ENCODE results near the gene PRPF18. TPM values are rescaled to one million over a fixed set of nuclear protein-coding genes. Genes with fewer than 3 reads are reported as not detected.
A peak's percentile ranks its signal among the peaks of the same experiment; 100 is the strongest.

PRPF18 gene
- polyA plus RNA-seq, 2 donors = 6.6 to 13.4 TPM

DNA sequence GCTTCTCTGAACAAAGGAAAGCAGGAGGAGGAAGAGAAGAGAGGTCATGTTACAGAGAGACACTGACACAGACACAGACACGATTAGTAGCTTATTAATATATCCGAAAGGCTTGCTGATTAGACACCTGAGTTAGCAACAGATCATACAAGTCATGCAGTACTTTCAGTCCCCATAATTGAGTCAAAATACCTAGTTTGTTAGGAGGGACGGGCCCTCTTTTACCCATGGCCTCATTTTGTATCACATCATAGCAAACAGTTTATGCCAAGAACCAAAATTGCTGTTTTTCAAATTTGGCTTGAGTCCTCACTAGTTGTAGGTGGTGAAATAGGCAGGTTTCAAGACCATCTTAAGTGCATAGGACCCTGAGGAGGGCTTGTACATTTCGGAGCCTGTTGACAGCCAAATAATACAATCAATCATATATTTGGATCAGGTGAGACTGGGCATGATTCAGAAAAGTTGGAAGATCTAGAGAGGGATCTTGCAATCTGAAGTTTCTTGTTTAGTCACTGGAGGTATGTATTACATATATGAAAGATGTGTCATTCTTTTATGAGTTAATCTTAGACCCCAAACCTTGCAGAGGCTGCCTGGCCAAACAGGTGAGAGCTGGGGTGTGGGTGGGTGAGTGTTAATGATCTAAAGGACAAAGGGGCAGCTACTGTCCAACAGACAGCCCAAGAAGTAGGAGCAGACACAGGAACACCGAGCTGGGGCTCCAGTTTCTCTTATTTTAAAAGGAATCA is 65.4 kb downstream of the PRPF18 start:
- 78 to 81% methylated on average over 5 of the region's 5 CpGs for WGBS, 2 donors
- no peak overlapping the region for H3K27ac ChIP-seq (ENCODE audit: low read depth in 2 of 2, low read length in 1 of 2)
- H3K36me3 ChIP-seq (ENCODE audit: control insufficient read depth in 2 of 2, insufficient read depth in 2 of 2, low read length in 1 of 2) = peaks cover 21 to 39% of the 10 kb centered on the region in 2 donors
- no peak overlapping the region for H3K4me3 ChIP-seq (ENCODE audit: low read depth in 1 of 2, low read length in 2 of 2)
- H3K4me1 ChIP-seq (ENCODE audit: control insufficient read depth in 2 of 2, insufficient read depth in 2 of 2, low read length in 1 of 2) = peaks cover 0 to 2% of the 10 kb centered on the region in 2 donors
- H3K27me3 ChIP-seq (ENCODE audit: control insufficient read depth in 1 of 2, insufficient read depth in 2 of 2, low read length in 2 of 2) = no peaks in the 10 kb centered on the region
- no peaks in the 10 kb centered on the region for H3K9me3 ChIP-seq (ENCODE audit: control insufficient read depth in 2 of 2, insufficient read depth in 1 of 2, low read depth in 1 of 2, low read length in 1 of 2)

GRCh38 chr10:13652860-13653259 is 66.1 kb downstream of the PRPF18 start:
- H3K4me1 ChIP-seq (ENCODE audit: control insufficient read depth in 2 of 2, insufficient read depth in 2 of 2, low read length in 1 of 2) = peaks cover 0 to 2% of the 10 kb centered on the region in 2 donors
- no peaks in the 10 kb centered on the region for H3K9me3 ChIP-seq (ENCODE audit: control insufficient read depth in 2 of 2, insufficient read depth in 1 of 2, low read depth in 1 of 2, low read length in 1 of 2)
- no peak overlapping the region for H3K27ac ChIP-seq (ENCODE audit: low read depth in 2 of 2, low read length in 1 of 2)
- peaks cover 19 to 38% of the 10 kb centered on the region in 2 donors for H3K36me3 ChIP-seq (ENCODE audit: control insufficient read depth in 2 of 2, insufficient read depth in 2 of 2, low read length in 1 of 2)
- no peak overlapping the region for H3K4me3 ChIP-seq (ENCODE audit: low read depth in 1 of 2, low read length in 2 of 2)
- WGBS, 2 donors = 81% methylated on average over 6 of the region's 6 CpGs
- H3K27me3 ChIP-seq (ENCODE audit: control insufficient read depth in 1 of 2, insufficient read depth in 2 of 2, low read length in 2 of 2) = no peaks in the 10 kb centered on the region

DNA sequence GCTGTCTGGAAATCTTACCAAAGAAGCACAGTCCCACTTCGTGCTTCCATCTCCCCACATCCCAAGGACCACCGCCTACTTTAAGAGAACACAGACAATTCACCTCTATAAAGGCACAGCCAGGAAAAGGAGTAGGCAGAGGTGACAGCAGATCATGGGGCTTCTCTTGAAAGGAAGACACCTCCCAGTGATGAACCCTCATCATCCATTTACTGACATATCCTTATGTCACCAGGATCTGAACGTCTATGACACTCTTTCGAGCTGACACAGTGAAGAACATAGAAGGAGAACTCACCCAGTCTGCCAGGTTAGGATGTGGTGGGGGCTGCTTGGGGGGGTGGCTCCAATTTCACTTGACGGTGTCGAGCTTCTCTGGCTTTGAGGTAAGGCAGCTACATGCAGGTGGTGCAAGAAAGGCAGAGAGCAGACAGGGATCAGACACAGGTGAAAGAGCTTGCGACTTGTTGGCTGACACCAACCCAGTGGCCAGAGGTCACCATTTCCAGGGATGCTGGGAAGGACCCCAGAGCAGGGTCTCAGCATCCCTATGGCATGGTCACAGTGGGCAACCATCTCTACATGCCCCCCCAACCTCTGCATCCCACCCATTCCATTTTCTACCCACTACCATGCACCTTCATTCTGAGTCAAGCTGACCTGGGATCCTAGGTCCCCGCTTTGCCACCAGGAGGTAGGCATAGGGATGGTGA is 67.5 kb downstream of the PRPF18 start:
- WGBS, 2 donors = 92 to 94% methylated on average over 8 of the region's 8 CpGs
- peaks cover 16 to 34% of the 10 kb centered on the region in 2 donors for H3K36me3 ChIP-seq (ENCODE audit: control insufficient read depth in 2 of 2, insufficient read depth in 2 of 2, low read length in 1 of 2)
- H3K4me3 ChIP-seq (ENCODE audit: low read depth in 1 of 2, low read length in 2 of 2) = no peak overlapping the region
- peaks cover 0 to 2% of the 10 kb centered on the region in 2 donors for H3K4me1 ChIP-seq (ENCODE audit: control insufficient read depth in 2 of 2, insufficient read depth in 2 of 2, low read length in 1 of 2)
- no peaks in the 10 kb centered on the region for H3K9me3 ChIP-seq (ENCODE audit: control insufficient read depth in 2 of 2, insufficient read depth in 1 of 2, low read depth in 1 of 2, low read length in 1 of 2)
- H3K27ac ChIP-seq (ENCODE audit: low read depth in 2 of 2, low read length in 1 of 2) = no peak overlapping the region
- H3K27me3 ChIP-seq (ENCODE audit: control insufficient read depth in 1 of 2, insufficient read depth in 2 of 2, low read length in 2 of 2) = no peaks in the 10 kb centered on the region

GRCh38 chr10:13654846-13655245 is 68.1 kb downstream of the PRPF18 start:
- WGBS, 2 donors = 94 to 97% methylated on average over 4 of the region's 4 CpGs
- peaks cover 0 to 2% of the 10 kb centered on the region in 2 donors for H3K4me1 ChIP-seq (ENCODE audit: control insufficient read depth in 2 of 2, insufficient read depth in 2 of 2, low read length in 1 of 2)
- no peaks in the 10 kb centered on the region for H3K9me3 ChIP-seq (ENCODE audit: control insufficient read depth in 2 of 2, insufficient read depth in 1 of 2, low read depth in 1 of 2, low read length in 1 of 2)
- H3K27ac ChIP-seq (ENCODE audit: low read depth in 2 of 2, low read length in 1 of 2) = no peak overlapping the region
- H3K4me3 ChIP-seq (ENCODE audit: low read depth in 1 of 2, low read length in 2 of 2) = no peak overlapping the region
- H3K36me3 ChIP-seq (ENCODE audit: control insufficient read depth in 2 of 2, insufficient read depth in 2 of 2, low read length in 1 of 2) = peaks cover 13 to 36% of the 10 kb centered on the region in 2 donors
- no peaks in the 10 kb centered on the region for H3K27me3 ChIP-seq (ENCODE audit: control insufficient read depth in 1 of 2, insufficient read depth in 2 of 2, low read length in 2 of 2)

GRCh38 chr10:13656337-13657100 is 69.8 kb downstream of the PRPF18 start:
- no peak overlapping the region for H3K27ac ChIP-seq (ENCODE audit: low read depth in 2 of 2, low read length in 1 of 2)
- WGBS, 2 donors = 92 to 93% methylated on average over 68 of the region's 68 CpGs
- no peaks in the 10 kb centered on the region for H3K27me3 ChIP-seq (ENCODE audit: control insufficient read depth in 1 of 2, insufficient read depth in 2 of 2, low read length in 2 of 2)
- H3K4me3 ChIP-seq (ENCODE audit: low read depth in 1 of 2, low read length in 2 of 2) = no peak overlapping the region
- H3K9me3 ChIP-seq (ENCODE audit: control insufficient read depth in 2 of 2, insufficient read depth in 1 of 2, low read depth in 1 of 2, low read length in 1 of 2) = no peaks in the 10 kb centered on the region
- H3K36me3 ChIP-seq (ENCODE audit: control insufficient read depth in 2 of 2, insufficient read depth in 2 of 2, low read length in 1 of 2) = peaks cover 3 to 27% of the 10 kb centered on the region in 2 donors
- H3K4me1 ChIP-seq (ENCODE audit: control insufficient read depth in 2 of 2, insufficient read depth in 2 of 2, low read length in 1 of 2) = peaks cover 0 to 4% of the 10 kb centered on the region in 2 donors

GRCh38 chr10:13657101-13657680 is 70.4 kb downstream of the PRPF18 start:
- Histone ChIP-seq H3K36me3 (ENCODE audit: control insufficient read depth in 2 of 2, insufficient read depth in 2 of 2, low read length in 1 of 2) (peaks cover 3 to 27% of the 10 kb centered on the region in 2 donors), H3K27me3 (ENCODE audit: control insufficient read depth in 1 of 2, insufficient read depth in 2 of 2, low read length in 2 of 2) (no peaks in the 10 kb centered on the region), H3K9me3 (ENCODE audit: control insufficient read depth in 2 of 2, insufficient read depth in 1 of 2, low read depth in 1 of 2, low read length in 1 of 2) (no peaks in the 10 kb centered on the region), H3K4me1 (ENCODE audit: control insufficient read depth in 2 of 2, insufficient read depth in 2 of 2, low read length in 1 of 2) (peaks cover 0 to 4% of the 10 kb centered on the region in 2 donors), H3K27ac (ENCODE audit: low read depth in 2 of 2, low read length in 1 of 2) (no peak overlapping the region), H3K4me3 (ENCODE audit: low read depth in 1 of 2, low read length in 2 of 2) (no peak overlapping the region)
- 88 to 89% methylated on average over 48 to 49 of the region's 49 CpGs for WGBS, 2 donors

DNA sequence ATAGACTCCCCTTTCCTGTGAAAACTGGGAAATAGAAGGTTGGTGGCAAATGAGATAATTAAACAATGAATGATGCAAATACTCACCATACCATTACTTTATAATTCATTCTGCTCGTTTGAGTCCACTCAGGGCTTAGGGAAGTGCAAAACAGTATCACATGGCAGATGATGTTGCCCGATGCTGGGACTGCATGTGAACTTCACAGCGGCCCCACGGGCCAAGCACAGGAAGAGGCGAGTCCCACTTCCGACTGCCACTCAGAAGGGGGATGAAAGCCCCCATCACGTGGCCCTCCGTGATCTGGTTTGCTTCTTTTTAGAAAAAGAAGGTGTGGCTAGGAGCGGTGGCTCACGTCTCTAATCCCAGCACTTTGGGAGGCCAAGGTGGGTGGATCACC is 71.5 kb downstream of the PRPF18 start:
- peaks cover 3 to 28% of the 10 kb centered on the region in 2 donors for H3K36me3 ChIP-seq (ENCODE audit: control insufficient read depth in 2 of 2, insufficient read depth in 2 of 2, low read length in 1 of 2)
- H3K27me3 ChIP-seq (ENCODE audit: control insufficient read depth in 1 of 2, insufficient read depth in 2 of 2, low read length in 2 of 2) = no peaks in the 10 kb centered on the region
- WGBS, 2 donors = 71 to 80% methylated on average over 10 of the region's 10 CpGs
- no peak overlapping the region for H3K4me3 ChIP-seq (ENCODE audit: low read depth in 1 of 2, low read length in 2 of 2)
- H3K27ac ChIP-seq (ENCODE audit: low read depth in 2 of 2, low read length in 1 of 2) = no peak overlapping the region
- H3K4me1 ChIP-seq (ENCODE audit: control insufficient read depth in 2 of 2, insufficient read depth in 2 of 2, low read length in 1 of 2) = peaks cover 0 to 4% of the 10 kb centered on the region in 2 donors
- H3K9me3 ChIP-seq (ENCODE audit: control insufficient read depth in 2 of 2, insufficient read depth in 1 of 2, low read depth in 1 of 2, low read length in 1 of 2) = no peaks in the 10 kb centered on the region

DNA sequence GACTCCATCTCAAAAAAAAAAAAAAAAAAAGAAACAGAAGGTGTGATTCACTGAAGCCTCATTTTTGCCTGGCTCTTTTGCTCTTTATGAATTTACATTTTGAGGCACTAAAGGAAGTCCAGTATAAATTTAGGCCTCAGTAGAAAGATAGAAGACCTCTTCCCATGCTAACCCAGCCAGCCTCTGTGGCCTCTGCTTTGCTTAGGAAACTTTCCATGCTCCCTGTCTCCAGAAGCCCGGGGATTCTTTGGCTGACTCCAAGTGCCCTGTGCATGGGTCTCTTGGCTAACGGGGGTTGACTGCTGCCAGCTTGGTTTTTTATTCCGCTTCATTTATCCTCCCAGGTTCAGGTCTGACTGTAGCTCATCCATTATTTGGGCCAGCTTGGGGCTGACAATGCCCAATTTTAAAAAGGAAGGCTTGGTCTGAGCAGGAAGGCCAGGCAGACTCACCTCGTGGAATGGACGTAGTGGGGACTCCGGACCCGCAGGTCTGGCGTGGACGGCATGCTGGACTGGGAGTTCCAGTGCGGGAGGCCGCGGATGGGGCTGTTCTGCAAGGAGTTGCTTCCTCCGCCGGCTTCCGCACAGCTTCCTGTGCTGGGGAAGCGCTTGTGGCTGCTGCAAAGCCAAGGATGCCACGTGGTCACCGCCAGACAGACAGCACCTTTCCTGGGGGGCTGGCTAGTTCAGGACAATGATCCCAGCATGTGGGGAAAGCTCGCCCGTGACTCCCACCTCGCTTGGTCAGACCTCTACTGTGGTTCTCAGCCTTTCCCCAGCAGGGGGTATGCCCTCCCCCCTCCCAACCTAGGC is 72.3 kb downstream of the PRPF18 start:
- no peak overlapping the region for H3K4me3 ChIP-seq (ENCODE audit: low read depth in 1 of 2, low read length in 2 of 2)
- H3K27ac ChIP-seq (ENCODE audit: low read depth in 2 of 2, low read length in 1 of 2) = peak overlapping the region; percentile 29 to 37
- H3K36me3 ChIP-seq (ENCODE audit: control insufficient read depth in 2 of 2, insufficient read depth in 2 of 2, low read length in 1 of 2) = peaks cover 3 to 20% of the 10 kb centered on the region in 2 donors
- no peaks in the 10 kb centered on the region for H3K9me3 ChIP-seq (ENCODE audit: control insufficient read depth in 2 of 2, insufficient read depth in 1 of 2, low read depth in 1 of 2, low read length in 1 of 2)
- 64 to 69% methylated on average over 21 of the region's 21 CpGs for WGBS, 2 donors
- H3K4me1 ChIP-seq (ENCODE audit: control insufficient read depth in 2 of 2, insufficient read depth in 2 of 2, low read length in 1 of 2) = peaks cover 0 to 2% of the 10 kb centered on the region in 2 donors
- no peaks in the 10 kb centered on the region for H3K27me3 ChIP-seq (ENCODE audit: control insufficient read depth in 1 of 2, insufficient read depth in 2 of 2, low read length in 2 of 2)

All from esophagus (tissue), 2 donors.